ENCODE measurements around the gene DIAPH3.

The DIAPH3 gene

GRCh38 chr13:60147361-60147760, 16.4 kb downstream of the DIAPH3 start:
- H3K36me3 ChIP-seq (ENCODE audit: control insufficient read depth, insufficient read depth, low read length): no peaks in the 10 kb centered on the region
- no peaks in the 10 kb centered on the region for H3K27me3 ChIP-seq (ENCODE audit: control insufficient read depth, insufficient read depth, low read length)
- H3K4me1 ChIP-seq (ENCODE audit: control insufficient read depth, insufficient read depth, low read length): no peaks in the 10 kb centered on the region
- no peak overlapping the region for H3K4me3 ChIP-seq (ENCODE audit: low read length)
- no peak overlapping the region for H3K9ac ChIP-seq (ENCODE audit: low read length)
- no peak overlapping the region for H3K27ac ChIP-seq (ENCODE audit: low read depth, low read length)

DNA sequence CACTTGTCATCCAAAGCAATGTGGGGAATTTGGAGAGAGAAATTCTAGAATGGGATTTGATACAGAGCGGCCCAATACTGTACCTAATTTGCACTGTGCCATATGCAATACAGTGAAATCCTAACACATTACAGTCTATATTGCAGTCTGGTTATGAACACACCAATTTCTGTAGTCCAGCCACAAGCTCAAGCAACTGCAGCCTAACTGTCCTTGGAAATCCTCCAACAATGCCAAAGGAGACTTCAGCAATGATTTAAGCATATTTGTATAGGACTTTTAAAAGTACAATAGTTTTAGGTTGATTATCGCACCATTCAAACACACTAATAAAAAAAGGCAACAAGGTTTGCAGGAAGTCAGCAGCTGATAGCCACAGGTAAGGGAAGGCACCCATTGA, 17.3 kb downstream of the DIAPH3 start:
- H3K9ac ChIP-seq (ENCODE audit: low read length): no peak overlapping the region
- no peak overlapping the region for H3K27ac ChIP-seq (ENCODE audit: low read depth, low read length)
- no peaks in the 10 kb centered on the region for H3K36me3 ChIP-seq (ENCODE audit: control insufficient read depth, insufficient read depth, low read length)
- H3K4me3 ChIP-seq (ENCODE audit: low read length): no peak overlapping the region
- no peaks in the 10 kb centered on the region for H3K27me3 ChIP-seq (ENCODE audit: control insufficient read depth, insufficient read depth, low read length)
- H3K4me1 ChIP-seq (ENCODE audit: control insufficient read depth, insufficient read depth, low read length): no peaks in the 10 kb centered on the region

DNA sequence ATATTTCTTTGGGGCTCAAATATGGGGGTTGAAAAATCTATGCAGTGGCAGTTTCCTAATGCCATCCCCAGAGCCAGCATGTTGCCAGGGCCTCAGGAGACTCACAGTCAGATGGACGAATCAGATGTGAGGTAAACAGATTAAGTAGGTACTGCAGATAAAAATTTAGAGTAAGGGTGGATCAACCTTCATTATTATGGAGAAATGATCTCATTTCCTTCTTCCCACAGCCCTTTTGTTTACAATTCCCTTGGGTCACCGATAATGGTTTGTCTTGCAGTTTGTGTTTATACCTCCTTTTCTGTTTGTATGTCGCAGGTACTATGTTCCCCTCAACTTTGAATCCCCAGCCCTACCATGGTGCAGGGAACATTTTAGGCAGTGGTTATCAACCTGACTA, 20.0 kb downstream of the DIAPH3 start:
- no peak overlapping the region for H3K4me3 ChIP-seq (ENCODE audit: low read length)
- no peak overlapping the region for H3K27ac ChIP-seq (ENCODE audit: low read depth, low read length)

GRCh38 chr13:60139272-60139671, 24.5 kb downstream of the DIAPH3 start:
- Histone ChIP-seq H3K27ac (ENCODE audit: low read depth, low read length) (no peak overlapping the region), H3K4me3 (ENCODE audit: low read length) (no peak overlapping the region), H3K36me3 (ENCODE audit: control insufficient read depth, insufficient read depth, low read length) (no peaks in the 10 kb centered on the region), H3K9ac (ENCODE audit: low read length) (no peak overlapping the region), H3K4me1 (ENCODE audit: control insufficient read depth, insufficient read depth, low read length) (no peaks in the 10 kb centered on the region), H3K27me3 (ENCODE audit: control insufficient read depth, insufficient read depth, low read length) (no peaks in the 10 kb centered on the region)

More for the DNA sequence above, 20.0 kb downstream of the DIAPH3 start:
- Histone ChIP-seq H3K9ac (ENCODE audit: low read length) (no peak overlapping the region), H3K4me1 (ENCODE audit: control insufficient read depth, insufficient read depth, low read length) (no peaks in the 10 kb centered on the region), H3K27me3 (ENCODE audit: control insufficient read depth, insufficient read depth, low read length) (no peaks in the 10 kb centered on the region), H3K36me3 (ENCODE audit: control insufficient read depth, insufficient read depth, low read length) (no peaks in the 10 kb centered on the region)

- no peaks in the 10 kb centered on the region for H3K36me3 ChIP-seq (ENCODE audit: control insufficient read depth, insufficient read depth, low read length)
- H3K4me3 ChIP-seq (ENCODE audit: low read length): no peak overlapping the region
- no peak overlapping the region for H3K9ac ChIP-seq (ENCODE audit: low read length)
- H3K27me3 ChIP-seq (ENCODE audit: control insufficient read depth, insufficient read depth, low read length): no peaks in the 10 kb centered on the region
- H3K27ac ChIP-seq (ENCODE audit: low read depth, low read length): no peak overlapping the region
- no peaks in the 10 kb centered on the region for H3K4me1 ChIP-seq (ENCODE audit: control insufficient read depth, insufficient read depth, low read length)
Measured at GRCh38 chr13:60138674-60139073, 25.1 kb downstream of the DIAPH3 start.

GRCh38 chr13:60137911-60138560, 25.7 kb downstream of the DIAPH3 start:
- no peak overlapping the region for H3K9ac ChIP-seq (ENCODE audit: low read length)
- H3K27me3 ChIP-seq (ENCODE audit: control insufficient read depth, insufficient read depth, low read length): no peaks in the 10 kb centered on the region
- no peak overlapping the region for H3K4me3 ChIP-seq (ENCODE audit: low read length)
- H3K36me3 ChIP-seq (ENCODE audit: control insufficient read depth, insufficient read depth, low read length): no peaks in the 10 kb centered on the region
- H3K27ac ChIP-seq (ENCODE audit: low read depth, low read length): no peak overlapping the region
- no peaks in the 10 kb centered on the region for H3K4me1 ChIP-seq (ENCODE audit: control insufficient read depth, insufficient read depth, low read length)

DNA sequence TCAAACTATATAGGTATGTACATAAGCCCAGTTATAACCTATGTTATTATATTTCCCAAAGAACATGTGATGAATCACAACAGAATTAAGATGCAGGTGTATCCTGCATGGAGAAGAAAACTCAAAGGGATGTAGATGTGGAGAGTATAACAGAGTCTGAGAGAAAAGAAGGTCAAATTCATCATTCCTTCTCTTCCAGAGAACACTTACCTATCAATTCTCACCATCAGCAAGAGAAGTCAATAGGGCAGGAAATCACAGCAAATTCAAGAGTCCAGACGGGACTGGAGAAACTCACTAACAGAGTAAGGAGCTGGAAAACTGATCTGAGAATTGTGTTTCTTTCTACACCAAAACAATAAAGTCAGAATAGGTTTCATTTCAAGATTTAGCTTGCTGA, 28.4 kb downstream of the DIAPH3 start:
- Histone ChIP-seq H3K27me3 (ENCODE audit: control insufficient read depth, insufficient read depth, low read length) (no peaks in the 10 kb centered on the region), H3K4me3 (ENCODE audit: low read length) (no peak overlapping the region), H3K9ac (ENCODE audit: low read length) (no peak overlapping the region), H3K27ac (ENCODE audit: low read depth, low read length) (no peak overlapping the region), H3K36me3 (ENCODE audit: control insufficient read depth, insufficient read depth, low read length) (no peaks in the 10 kb centered on the region), H3K4me1 (ENCODE audit: control insufficient read depth, insufficient read depth, low read length) (no peaks in the 10 kb centered on the region)

DNA sequence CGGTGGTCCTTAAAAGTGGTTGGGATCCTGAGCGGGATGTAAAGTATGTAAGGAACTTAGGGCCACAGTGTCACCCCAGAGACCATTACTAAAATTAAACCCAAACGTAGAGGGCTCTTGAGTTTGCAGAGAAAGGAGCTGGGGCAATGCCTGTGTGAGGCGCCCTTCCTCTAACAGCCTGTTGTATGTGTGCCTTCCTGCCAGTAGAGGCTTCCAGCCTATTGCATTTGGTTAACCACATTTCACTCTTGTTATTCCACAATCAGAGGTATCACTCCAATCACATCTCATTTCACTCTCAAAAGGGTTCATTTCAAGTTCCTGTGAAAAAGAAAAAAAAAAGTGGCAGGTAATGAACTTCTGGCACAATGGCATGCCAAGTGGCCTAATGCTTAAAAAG, 29.4 kb downstream of the DIAPH3 start:
- Histone ChIP-seq H3K4me3 (ENCODE audit: low read length) (no peak overlapping the region), H3K27me3 (ENCODE audit: control insufficient read depth, insufficient read depth, low read length) (no peaks in the 10 kb centered on the region), H3K9ac (ENCODE audit: low read length) (no peak overlapping the region), H3K27ac (ENCODE audit: low read depth, low read length) (no peak overlapping the region), H3K36me3 (ENCODE audit: control insufficient read depth, insufficient read depth, low read length) (no peaks in the 10 kb centered on the region), H3K4me1 (ENCODE audit: control insufficient read depth, insufficient read depth, low read length) (no peaks in the 10 kb centered on the region)

- no peaks in the 10 kb centered on the region for H3K36me3 ChIP-seq (ENCODE audit: control insufficient read depth, insufficient read depth, low read length)
- H3K4me3 ChIP-seq (ENCODE audit: low read length): no peak overlapping the region
- no peaks in the 10 kb centered on the region for H3K4me1 ChIP-seq (ENCODE audit: control insufficient read depth, insufficient read depth, low read length)
- no peak overlapping the region for H3K27ac ChIP-seq (ENCODE audit: low read depth, low read length)
- H3K9ac ChIP-seq (ENCODE audit: low read length): no peak overlapping the region
- H3K27me3 ChIP-seq (ENCODE audit: control insufficient read depth, insufficient read depth, low read length): no peaks in the 10 kb centered on the region
Measured at GRCh38 chr13:60121337-60121687, 42.4 kb downstream of the DIAPH3 start.

- Histone ChIP-seq H3K27me3 (ENCODE audit: control insufficient read depth, insufficient read depth, low read length) (no peaks in the 10 kb centered on the region), H3K4me1 (ENCODE audit: control insufficient read depth, insufficient read depth, low read length) (no peaks in the 10 kb centered on the region), H3K27ac (ENCODE audit: low read depth, low read length) (no peak overlapping the region), H3K4me3 (ENCODE audit: low read length) (no peak overlapping the region), H3K9ac (ENCODE audit: low read length) (no peak overlapping the region), H3K36me3 (ENCODE audit: control insufficient read depth, insufficient read depth, low read length) (no peaks in the 10 kb centered on the region)
Measured at GRCh38 chr13:60120617-60121336, 43.0 kb downstream of the DIAPH3 start.

DNA sequence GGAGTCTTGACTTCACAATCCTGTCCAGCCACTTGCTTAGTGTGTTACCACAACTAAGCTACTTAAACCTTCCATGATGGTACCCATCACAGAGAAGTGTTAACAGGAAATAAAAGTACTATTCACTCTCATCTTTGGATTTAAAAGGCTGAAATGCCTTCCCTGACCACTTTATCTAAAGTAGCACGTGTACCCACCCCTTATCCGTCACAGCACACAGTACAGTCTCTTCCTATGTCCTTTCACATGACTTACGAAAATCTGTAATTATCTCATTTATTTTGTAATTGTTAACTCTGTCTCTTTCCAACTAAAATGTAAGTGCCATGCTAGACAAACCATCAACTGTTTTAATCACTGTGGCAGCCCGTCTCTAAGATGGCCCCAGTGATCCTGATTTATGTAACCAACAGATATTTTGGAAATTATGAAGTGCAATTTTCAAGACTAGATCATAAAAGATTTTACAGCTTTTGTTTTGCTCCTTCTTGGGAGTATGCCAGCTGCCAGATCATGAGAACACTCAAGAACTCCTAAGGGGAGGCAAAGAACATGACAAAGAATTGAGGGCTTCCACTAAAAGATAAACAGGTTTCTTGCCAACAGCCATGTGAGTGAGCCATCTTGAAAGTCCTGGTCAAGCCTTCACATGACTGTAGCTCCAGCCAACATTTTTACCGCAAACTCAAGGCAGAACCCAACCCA, 44.9 kb downstream of the DIAPH3 start:
- Histone ChIP-seq H3K27me3 (ENCODE audit: control insufficient read depth, insufficient read depth, low read length) (no peaks in the 10 kb centered on the region), H3K4me3 (ENCODE audit: low read length) (no peak overlapping the region), H3K9ac (ENCODE audit: low read length) (no peak overlapping the region), H3K4me1 (ENCODE audit: control insufficient read depth, insufficient read depth, low read length) (no peaks in the 10 kb centered on the region), H3K27ac (ENCODE audit: low read depth, low read length) (no peak overlapping the region), H3K36me3 (ENCODE audit: control insufficient read depth, insufficient read depth, low read length) (no peaks in the 10 kb centered on the region)

DNA sequence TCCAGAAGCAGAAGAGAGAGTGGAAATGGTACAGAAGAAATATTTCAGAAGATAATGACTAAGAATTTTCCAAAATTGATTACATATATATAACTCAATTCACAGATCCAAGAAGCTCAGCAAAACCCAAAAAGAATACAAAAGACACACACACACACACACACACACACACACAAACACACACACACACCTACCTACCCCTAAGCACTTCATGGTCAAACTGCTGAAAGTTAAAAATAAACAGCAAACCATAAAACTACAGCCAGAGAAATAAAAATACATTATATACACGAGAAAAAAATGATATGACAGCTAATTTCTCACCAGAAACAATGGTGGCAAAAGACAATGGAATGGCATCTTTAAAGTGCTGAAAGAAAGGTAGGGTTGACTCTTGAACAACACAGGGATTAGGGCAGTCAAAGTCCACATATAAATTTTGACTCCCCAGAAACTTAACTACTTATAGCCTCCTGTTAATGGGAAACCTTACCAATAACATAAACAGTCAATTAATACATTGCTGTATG, 49.2 kb downstream of the DIAPH3 start:
- H3K4me1 ChIP-seq (ENCODE audit: control insufficient read depth, insufficient read depth, low read length): no peaks in the 10 kb centered on the region
- no peaks in the 10 kb centered on the region for H3K36me3 ChIP-seq (ENCODE audit: control insufficient read depth, insufficient read depth, low read length)
- no peak overlapping the region for H3K9ac ChIP-seq (ENCODE audit: low read length)
- no peak overlapping the region for H3K4me3 ChIP-seq (ENCODE audit: low read length)
- no peak overlapping the region for H3K27ac ChIP-seq (ENCODE audit: low read depth, low read length)
- H3K27me3 ChIP-seq (ENCODE audit: control insufficient read depth, insufficient read depth, low read length): no peaks in the 10 kb centered on the region

Data from rectal smooth muscle tissue (tissue), 1 donor.